HEK293T (cell line): ENCODE results near the gene CHD6.

Experiments used
- CTCF ChIA-PET: fragments of 350-600 bp; formaldehyde crosslinking; extraction: SDS; loops from one replicate; lab custom pipeline; 2021; ENCODE audit warnings: antibody characterized with exemption, inconsistent platforms; lab: Yijun Ruan, JAX
- POLR2A ChIA-PET: fragments of 350-600 bp; formaldehyde crosslinking; extraction: SDS; loops from one replicate; lab custom pipeline; 2020; ENCODE audit warnings: antibody characterized with exemption, inconsistent platforms; lab: Yijun Ruan, JAX
- DNase-seq: peaks from one replicate; pipeline ENCODE4 v3.0.0; 2012; ENCODE audit warnings: mixed read lengths; ENCODE audit errors: extremely low spot score
- ARNT ChIP-seq: fragments of 450-650 bp; IDR thresholded peaks from 2 replicates; pipeline ENCODE4 v1.6.1; 2017; ENCODE audit warnings: mild to moderate bottlenecking
- BHLHE40 ChIP-seq: fragments of 450-650 bp; IDR thresholded peaks from 2 replicates; pipeline ENCODE4 v1.6.1; 2016; ENCODE audit warnings: mild to moderate bottlenecking, moderate library complexity, borderline replicate concordance
- CTBP1 ChIP-seq: fragments of 450-650 bp; IDR thresholded peaks from 2 replicates; pipeline ENCODE4 v1.6.1; 2016; ENCODE audit warnings: borderline replicate concordance
- ELF4 ChIP-seq: fragments of 450-650 bp; IDR thresholded peaks from 2 replicates; pipeline ENCODE4 v1.6.1; 2017; ENCODE audit warnings: antibody characterized with exemption
- FOXA1 ChIP-seq: fragments of 450-650 bp; IDR thresholded peaks from 2 replicates; pipeline ENCODE4 v1.6.1; 2016; ENCODE audit warnings: mild to moderate bottlenecking
- FOXK2 ChIP-seq: fragments of 450-650 bp; IDR thresholded peaks from 2 replicates; pipeline ENCODE4 v1.6.1; 2016; ENCODE audit warnings: mild to moderate bottlenecking
- FOXM1 ChIP-seq: fragments of 450-650 bp; IDR thresholded peaks from 2 replicates; pipeline ENCODE4 v1.6.1; 2017; ENCODE audit warnings: mild to moderate bottlenecking, borderline replicate concordance
- HDGF ChIP-seq: fragments of 450-650 bp; IDR thresholded peaks from 2 replicates; pipeline ENCODE4 v1.6.1; 2017; ENCODE audit warnings: antibody characterized with exemption, borderline replicate concordance
- L3MBTL2 ChIP-seq: fragments of 450-650 bp; conservative IDR thresholded peaks from 2 replicates; pipeline ENCODE4 v1.6.1; 2016; ENCODE audit warnings: mild to moderate bottlenecking
- LEF1 ChIP-seq: fragments of 450-650 bp; IDR thresholded peaks from 2 replicates; pipeline ENCODE4 v1.6.1; 2017; ENCODE audit warnings: mild to moderate bottlenecking, borderline replicate concordance
- NFRKB ChIP-seq: fragments of 450-650 bp; IDR thresholded peaks from 2 replicates; pipeline ENCODE4 v1.6.1; 2016; ENCODE audit warnings: mild to moderate bottlenecking, moderate library complexity
- PKNOX1 ChIP-seq: fragments of 450-650 bp; IDR thresholded peaks from 2 replicates; pipeline ENCODE4 v1.6.1; 2016
- SP1 ChIP-seq: fragments of 450-650 bp; IDR thresholded peaks from 2 replicates; pipeline ENCODE4 v1.6.1; 2017
- SUZ12 ChIP-seq: fragments of 450-650 bp; IDR thresholded peaks from 2 replicates; pipeline ENCODE4 v1.6.1; 2016; ENCODE audit warnings: mild to moderate bottlenecking
- TARDBP ChIP-seq: fragments of 450-650 bp; IDR thresholded peaks from 2 replicates; pipeline ENCODE4 v1.6.1; 2016
- ZNF384 ChIP-seq: fragments of 450-650 bp; IDR thresholded peaks from 2 replicates; pipeline ENCODE4 v1.6.1; 2016

The CHD6 gene

GRCh38 chr20:41494451-41494850, 123.7 kb downstream of the CHD6 start:
- TF ChIP-seq NFRKB = no peak
- no peak for TF ChIP-seq CTBP1
- TF ChIP-seq FOXK2 = no peak
- CTCF ChIA-PET = interaction anchor here (0.6 kb wide), 1 partner anchor 14 kb away, joined by 3 read pairs; no protein-coding TSS in a partner anchor
- no peak for DNase-seq
- POLR2A ChIA-PET = no interaction called here

- no peak for DNase-seq
- CTCF ChIA-PET = interaction anchor here (0.8 kb wide), 1 partner anchor 9 kb away, joined by 5 read pairs; no protein-coding TSS in a partner anchor
- POLR2A ChIA-PET = no interaction called here
- TF ChIP-seq FOXM1 = no peak
- TF ChIP-seq ZNF384 = no peak
- no peak for TF ChIP-seq TARDBP
- no peak for TF ChIP-seq HDGF
- no peak for TF ChIP-seq FOXA1
- no peak for TF ChIP-seq PKNOX1
Observed at GRCh38 chr20:41483553-41483930, 134.6 kb downstream of the CHD6 start.

GRCh38 chr20:41482647-41483552, 135.3 kb downstream of the CHD6 start:
- POLR2A ChIA-PET = no interaction called here
- TF ChIP-seq NFRKB (no peak), PKNOX1 (no peak), FOXM1 (no peak), ARNT (no peak), TARDBP (no peak), ELF4 (no peak), L3MBTL2 (no peak), BHLHE40 (no peak), LEF1 (no peak), SUZ12 (no peak)
- DNase-seq = no peak
- CTCF ChIA-PET = no interaction called here

- POLR2A ChIA-PET = no interaction called here
- CTCF ChIA-PET = no interaction called here
- TF ChIP-seq HDGF = no peak
- no peak for TF ChIP-seq FOXK2
- no peak for TF ChIP-seq SP1
- no peak for DNase-seq
Observed at GRCh38 chr20:41480054-41480770, 138.0 kb downstream of the CHD6 start.

GRCh38 chr20:41479113-41479512, 139.1 kb downstream of the CHD6 start:
- DNase-seq = no peak
- TF ChIP-seq FOXM1 (no peak), ELF4 (no peak), BHLHE40 (no peak), LEF1 (no peak), SUZ12 (no peak), CTBP1 (no peak), HDGF (no peak), L3MBTL2 (no peak), NFRKB (no peak), FOXK2 (no peak), SP1 (no peak), FOXA1 (no peak), ARNT (no peak), ZNF384 (no peak), TARDBP (no peak), PKNOX1 (no peak)
- CTCF ChIA-PET = no interaction called here
- POLR2A ChIA-PET = no interaction called here

GRCh38 chr20:41478026-41478425, 140.2 kb downstream of the CHD6 start:
- POLR2A ChIA-PET = no interaction called here
- CTCF ChIA-PET = no interaction called here
- no peak for DNase-seq
- TF ChIP-seq L3MBTL2 (no peak), BHLHE40 (no peak)

GRCh38 chr20:41476446-41476845, 141.7 kb downstream of the CHD6 start:
- TF ChIP-seq TARDBP (no peak), ZNF384 (no peak), L3MBTL2 (no peak), FOXA1 (no peak)

More at GRCh38 chr20:41476446-41476845, 141.7 kb downstream of the CHD6 start:
- ChIA-PET POLR2A (no interaction called here), CTCF (no interaction called here)
- DNase-seq = no peak
